ENCODE measurements around the gene GNAL.

DNA sequence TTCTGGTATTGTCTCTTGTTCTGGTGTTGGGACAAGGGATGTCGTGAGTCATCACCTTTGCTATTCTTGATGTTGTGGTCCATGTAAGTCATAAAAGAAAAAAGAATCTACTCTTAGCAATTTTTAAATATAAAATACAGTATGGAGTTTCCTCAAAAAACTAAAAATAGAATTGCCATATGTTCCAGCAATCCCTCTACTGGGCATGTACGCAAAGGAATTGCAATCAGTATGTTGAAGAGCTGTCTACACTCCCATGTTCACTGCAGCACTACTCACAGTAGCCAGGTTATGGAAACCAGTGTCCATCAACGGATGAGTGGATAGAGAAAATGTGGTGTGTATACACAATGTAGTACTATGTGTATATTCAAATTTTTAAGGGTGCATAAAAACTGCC is 10.9 kb upstream of the GNAL start:
- TF ChIP-seq POLR2A (IDR thresholded peaks at IDR 0.05; ENCODE audit: low read depth): no peak
- TF ChIP-seq, protein P1, sequence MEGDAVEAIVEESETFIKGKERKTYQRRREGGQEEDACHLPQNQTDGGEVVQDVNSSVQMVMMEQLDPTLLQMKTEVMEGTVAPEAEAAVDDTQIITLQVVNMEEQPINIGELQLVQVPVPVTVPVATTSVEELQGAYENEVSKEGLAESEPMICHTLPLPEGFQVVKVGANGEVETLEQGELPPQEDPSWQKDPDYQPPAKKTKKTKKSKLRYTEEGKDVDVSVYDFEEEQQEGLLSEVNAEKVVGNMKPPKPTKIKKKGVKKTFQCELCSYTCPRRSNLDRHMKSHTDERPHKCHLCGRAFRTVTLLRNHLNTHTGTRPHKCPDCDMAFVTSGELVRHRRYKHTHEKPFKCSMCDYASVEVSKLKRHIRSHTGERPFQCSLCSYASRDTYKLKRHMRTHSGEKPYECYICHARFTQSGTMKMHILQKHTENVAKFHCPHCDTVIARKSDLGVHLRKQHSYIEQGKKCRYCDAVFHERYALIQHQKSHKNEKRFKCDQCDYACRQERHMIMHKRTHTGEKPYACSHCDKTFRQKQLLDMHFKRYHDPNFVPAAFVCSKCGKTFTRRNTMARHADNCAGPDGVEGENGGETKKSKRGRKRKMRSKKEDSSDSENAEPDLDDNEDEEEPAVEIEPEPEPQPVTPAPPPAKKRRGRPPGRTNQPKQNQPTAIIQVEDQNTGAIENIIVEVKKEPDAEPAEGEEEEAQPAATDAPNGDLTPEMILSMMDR (IDR thresholded peaks at IDR 0.05): no peak
